Superior temporal gyrus (tissue), 1 donor: ENCODE measurements around the gene RNF223.

Experiments used
- DNase-seq: peaks from one replicate; pipeline ENCODE4 v3.0.0-alpha.2; 2016; ENCODE audit errors: extremely low spot score

RNF223 gene

DNA sequence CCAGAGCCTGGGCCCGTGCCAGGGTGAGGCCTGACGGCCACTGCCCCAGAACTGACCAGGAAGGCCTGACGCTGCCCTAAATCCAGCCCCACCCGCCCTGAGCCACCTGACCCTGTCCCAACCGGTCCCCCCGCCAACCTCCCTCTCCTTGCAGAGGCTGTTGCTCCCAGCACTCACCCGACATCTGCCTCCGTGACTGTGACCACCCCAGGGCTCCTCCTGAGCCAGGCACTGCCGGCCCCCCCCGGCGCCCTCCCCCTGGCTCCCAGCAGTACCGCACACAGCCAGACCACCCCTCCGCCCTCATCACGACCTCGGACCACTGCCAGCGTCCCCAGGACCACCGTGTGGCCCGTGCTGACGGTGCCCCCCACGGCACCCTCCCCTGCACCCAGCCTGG lies 27.9 kb downstream of the RNF223 start:
- DNase-seq, result no peak

DNA sequence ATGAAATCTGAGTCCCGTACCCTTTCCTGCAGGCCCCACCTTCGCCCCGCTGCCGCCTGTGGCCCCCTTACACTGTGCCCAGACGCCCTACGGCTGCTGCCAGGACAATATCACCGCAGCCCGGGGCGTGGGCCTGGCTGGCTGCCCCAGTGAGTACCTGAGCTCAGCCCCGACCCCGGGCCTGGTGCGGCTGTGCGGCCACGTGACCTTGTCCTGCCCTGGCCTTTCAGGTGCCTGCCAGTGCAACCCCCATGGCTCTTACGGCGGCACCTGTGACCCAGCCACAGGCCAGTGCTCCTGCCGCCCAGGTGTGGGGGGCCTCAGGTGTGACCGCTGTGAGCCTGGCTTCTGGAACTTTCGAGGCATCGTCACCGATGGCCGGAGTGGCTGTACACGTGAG lies 29.0 kb downstream of the RNF223 start:
- no peak for DNase-seq

DNA sequence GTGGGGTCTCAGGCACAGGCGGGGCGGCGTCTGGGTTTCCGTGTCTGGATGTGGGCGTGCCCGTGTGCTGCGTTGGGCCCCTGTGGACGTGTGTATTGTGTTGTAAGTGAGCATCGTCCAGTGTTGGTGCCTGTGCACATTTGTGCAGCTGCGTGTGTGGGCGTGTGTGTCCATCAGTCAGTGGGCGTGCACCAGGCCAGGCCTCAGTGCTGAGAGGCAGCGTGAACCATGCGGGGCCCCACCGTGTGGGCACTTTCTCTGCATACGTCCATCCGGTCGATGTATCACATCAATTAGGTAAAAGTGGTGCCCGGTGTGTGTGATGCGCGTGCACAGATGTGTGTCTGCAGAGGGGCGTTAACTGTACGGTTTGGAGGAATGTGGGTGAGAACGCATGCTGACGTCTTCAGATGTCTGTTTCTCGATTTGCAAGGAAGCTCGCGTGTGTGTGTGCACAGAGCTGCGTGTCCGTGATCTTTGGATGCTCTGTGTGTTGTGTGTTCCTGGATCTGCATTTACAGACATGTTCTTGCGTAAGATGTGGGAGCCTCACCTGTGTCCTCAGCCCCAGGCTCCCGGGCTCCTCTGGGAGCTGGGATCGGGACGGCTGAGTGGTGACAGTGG lies 29.5 kb downstream of the RNF223 start:
- no peak for DNase-seq

GRCh38 chr1:1043921-1044320 lies 30.2 kb downstream of the RNF223 start:
- no peak for DNase-seq

DNA sequence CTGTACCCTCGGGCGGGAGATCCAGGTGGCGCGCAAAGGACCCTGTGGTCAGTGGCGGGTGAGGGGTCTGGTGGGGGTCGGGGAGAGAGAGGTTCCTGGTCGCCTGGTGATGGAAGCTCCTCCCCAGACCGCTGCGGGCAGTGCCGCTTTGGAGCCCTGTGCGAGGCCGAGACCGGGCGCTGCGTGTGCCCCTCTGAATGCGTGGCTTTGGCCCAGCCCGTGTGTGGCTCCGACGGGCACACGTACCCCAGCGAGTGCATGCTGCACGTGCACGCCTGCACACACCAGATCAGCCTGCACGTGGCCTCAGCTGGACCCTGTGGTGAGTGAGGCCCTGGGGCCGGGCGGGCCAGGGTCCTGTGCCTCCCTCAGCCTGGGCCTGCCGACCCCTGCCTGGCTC lies 30.7 kb downstream of the RNF223 start:
- DNase-seq, result no peak

GRCh38 chr1:1042835-1043234 lies 31.3 kb downstream of the RNF223 start:
- no peak for DNase-seq

DNA sequence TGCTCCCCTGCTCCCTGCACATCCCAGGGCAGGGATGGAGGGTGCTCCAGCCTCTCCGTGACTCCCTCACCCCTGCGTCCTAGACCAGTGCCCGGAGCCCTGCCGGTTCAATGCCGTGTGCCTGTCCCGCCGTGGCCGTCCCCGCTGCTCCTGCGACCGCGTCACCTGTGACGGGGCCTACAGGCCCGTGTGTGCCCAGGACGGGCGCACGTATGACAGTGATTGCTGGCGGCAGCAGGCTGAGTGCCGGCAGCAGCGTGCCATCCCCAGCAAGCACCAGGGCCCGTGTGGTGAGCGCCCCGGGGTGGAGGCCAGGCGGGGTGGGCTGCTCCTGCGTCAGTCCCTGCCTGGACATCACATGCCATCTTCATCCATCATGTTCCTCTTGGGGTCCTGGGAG lies 32.2 kb downstream of the RNF223 start:
- DNase-seq, result no peak

DNA sequence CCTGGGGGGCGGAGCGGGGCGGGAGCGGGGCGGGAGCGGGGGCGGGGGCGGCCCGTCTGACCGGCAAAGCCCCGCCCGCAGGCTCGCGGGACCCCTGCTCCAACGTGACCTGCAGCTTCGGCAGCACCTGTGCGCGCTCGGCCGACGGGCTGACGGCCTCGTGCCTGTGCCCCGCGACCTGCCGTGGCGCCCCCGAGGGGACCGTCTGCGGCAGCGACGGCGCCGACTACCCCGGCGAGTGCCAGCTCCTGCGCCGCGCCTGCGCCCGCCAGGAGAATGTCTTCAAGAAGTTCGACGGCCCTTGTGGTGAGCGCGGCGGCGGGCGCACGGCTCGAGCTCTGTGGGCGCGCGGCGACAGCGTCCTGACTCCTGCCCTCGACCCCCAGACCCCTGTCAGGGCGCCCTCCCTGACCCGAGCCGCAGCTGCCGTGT lies 33.0 kb downstream of the RNF223 start:
- DNase-seq, result no peak

DNA sequence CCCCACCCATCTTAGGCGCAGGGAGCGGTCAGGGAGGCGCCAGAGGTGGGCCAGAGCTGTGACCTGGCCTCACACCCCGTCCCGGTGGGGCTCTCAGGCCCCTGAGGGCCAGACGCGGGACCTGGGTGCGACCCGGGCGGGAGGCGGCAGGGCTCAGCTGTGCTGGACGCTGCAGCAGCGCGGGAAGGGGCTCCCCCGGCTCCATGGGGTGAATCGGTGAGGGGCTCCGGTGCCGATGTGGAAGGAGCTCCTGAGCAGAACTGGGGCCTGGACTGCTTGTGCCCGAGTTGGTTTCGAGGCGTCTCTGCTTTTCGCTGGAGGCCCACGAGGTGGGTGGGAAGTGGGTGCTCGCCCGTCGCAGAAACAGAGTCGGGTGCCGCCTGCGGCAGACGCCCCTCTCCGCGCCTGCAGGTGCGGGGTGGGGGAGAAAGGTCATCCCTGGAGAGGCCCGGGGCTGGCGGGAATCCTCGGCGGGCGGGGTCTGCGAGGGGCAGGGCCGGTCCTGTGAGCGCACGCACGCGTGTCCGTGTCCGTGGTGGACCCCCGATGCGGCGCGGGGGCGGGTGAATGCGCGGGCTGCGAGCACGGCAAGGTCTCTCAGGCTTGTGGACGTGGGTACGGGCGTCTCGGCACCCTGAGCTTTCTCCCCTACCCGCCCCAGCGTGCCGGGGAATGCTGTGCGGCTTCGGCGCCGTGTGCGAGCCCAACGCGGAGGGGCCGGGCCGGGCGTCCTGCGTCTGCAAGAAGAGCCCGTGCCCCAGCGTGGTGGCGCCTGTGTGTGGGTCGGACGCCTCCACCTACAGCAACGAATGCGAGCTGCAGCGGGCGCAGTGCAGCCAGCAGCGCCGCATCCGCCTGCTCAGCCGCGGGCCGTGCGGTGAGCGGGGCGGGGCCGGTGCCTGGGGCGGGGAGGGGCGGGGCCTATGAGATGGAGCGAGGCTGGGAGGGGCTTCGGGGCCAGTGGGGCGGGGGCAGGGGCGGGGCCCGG lies 33.8 kb downstream of the RNF223 start:
- DNase-seq, result peak; percentile 64

DNA sequence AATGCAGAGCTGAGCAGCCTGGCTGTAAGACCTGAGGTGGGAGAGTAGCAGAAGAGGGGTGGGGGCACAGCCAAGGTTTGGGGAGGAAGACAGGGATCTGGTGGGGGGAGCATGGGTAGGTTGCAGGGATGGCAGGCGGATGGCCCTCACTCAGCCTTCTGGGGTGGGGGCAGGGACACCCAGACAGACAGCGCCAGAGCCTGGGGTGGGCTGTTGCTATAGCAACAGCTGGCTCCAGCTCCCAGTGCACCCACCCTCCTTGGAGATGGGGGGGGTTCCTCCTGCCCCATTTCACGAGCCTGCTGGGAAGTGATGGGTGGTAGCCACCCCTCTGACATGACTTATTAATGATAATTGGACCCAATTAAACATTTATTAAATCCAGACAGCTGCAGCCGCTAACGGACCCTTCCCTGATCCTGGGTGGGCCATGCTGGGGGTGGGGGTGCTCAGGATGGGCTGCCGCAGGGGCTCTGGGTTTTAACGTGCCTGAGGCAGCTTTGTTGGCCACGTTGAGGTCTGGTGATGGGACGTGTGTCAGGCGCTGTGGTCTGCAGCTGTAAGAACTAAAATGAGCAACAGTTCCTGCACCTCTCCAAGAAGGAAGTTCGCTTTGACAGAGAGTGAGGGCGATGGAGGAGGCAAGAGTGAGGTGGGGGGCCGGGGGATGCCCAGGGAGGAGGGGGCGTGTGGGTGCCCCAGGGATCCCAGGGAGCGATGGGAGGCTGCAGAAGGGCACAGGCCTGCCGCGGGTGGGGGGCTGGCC lies 34.8 kb downstream of the RNF223 start:
- no peak for DNase-seq

GRCh38 chr1:1038694-1039093 lies 35.4 kb downstream of the RNF223 start:
- DNase-seq, result no peak

DNA sequence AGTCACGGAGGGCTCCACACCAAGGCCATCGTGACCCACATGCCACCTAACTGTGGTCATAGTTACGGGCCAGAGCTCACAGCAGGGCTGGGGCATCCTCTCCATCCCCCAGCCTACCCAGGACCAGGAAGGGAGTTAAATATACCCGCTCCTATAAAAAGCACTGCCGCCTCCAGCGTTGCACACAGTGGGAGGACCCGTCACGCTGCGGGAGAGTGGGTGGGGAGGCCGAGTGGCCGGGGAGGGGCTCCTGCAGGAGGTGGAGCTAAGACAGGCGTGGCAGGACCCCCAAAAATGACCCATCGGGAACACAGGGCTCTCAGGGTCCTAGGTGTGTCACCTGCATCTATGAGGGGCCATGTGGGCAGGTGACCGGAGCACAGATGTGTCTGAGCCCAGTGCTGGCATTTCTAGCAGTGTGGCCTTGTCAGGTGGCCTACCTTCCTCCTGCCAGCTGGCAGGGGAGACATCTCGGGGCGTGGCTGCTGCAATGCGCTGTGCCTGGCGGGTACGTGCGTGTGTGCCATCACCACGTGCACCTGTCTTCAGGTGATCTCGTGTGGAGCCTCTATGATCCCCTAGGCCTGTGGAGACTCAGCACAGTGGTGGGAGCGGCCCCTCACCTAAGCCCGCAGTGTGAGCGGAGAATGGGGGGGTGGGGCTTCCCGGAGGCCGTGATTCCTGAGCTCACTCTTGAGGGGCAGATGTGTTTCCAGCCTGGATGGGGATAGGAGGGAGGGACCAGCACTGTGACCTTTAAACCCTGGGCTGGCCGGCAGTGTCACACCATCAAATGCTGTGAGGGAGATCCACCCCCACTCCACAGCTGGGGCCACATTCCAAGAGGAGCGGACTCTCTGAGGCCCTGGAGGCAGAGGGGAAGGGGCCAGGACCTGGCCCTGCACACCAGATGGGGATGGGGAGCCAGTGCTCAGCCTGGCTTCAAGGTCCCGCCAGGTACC lies 36.5 kb downstream of the RNF223 start:
- DNase-seq, result no peak

- DNase-seq, result no peak
These were observed 38.7 kb downstream of the RNF223 start for GRCh38 chr1:1035291-1035943.

- no peak for DNase-seq
These were observed 39.7 kb downstream of the RNF223 start for GRCh38 chr1:1034439-1034781.

DNA sequence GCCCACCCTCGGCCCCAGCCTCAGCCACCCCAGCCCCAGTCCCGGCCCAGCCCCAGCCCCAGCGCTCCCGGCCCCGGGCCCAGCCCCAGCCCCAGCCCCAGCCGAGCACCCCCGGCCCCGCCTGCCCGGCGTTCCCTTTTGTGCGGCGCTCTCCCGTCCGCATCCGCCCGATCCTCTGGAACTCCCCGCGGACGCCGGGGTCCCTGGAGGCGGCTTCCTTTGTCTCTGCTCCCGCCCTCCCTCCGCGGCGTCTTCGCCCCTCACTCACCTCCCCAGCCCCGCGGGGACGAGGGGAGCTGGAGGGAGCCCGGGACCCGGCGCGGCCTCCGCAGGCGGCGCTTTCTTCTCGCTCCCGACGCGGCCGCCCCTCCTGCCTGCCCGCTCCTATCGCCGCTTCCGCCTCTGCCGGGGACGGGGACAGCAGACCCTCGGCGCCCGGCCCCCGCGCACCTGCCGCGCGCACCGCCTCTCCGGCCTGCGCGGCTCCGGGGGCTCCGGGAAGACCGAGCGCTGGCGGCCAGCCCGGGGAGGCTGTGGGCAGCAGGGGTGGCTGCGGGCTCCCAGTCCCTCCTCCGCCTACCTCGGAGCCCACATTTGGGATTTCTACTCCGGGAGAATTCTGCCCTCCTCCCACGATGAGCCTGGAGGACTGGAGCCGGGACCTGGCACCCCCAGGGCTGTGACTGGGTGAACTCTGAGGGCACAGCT lies 40.2 kb downstream of the RNF223 start:
- DNase-seq, result no peak

GRCh38 chr1:1033009-1033587 lies 41.0 kb downstream of the RNF223 start:
- DNase-seq, result peak; percentile 90

GRCh38 chr1:1032424-1032823 lies 41.7 kb downstream of the RNF223 start:
- no peak for DNase-seq

GRCh38 chr1:1031659-1032235 lies 42.4 kb downstream of the RNF223 start:
- DNase-seq, result no peak
